GM10266 (cell line): Measurements from ENCODE around the gene SPINK9.
A peak's percentile ranks its signal among the peaks of the same experiment; 100 is the strongest.

Source experiments
- DNase-seq: peaks from one replicate; pipeline ENCODE4 v3.0.0; 2012; ENCODE audit errors: extremely low spot score
- TF ChIP-seq, protein P1 (sequence below): IDR thresholded peaks from 2 replicates; pipeline ENCODE4 v1.5.1; 2012; ENCODE audit warnings: mild to moderate bottlenecking, low read depth; ENCODE audit not compliant: control insufficient read depth, insufficient read depth; ENCODE audit errors: missing control alignments

SPINK9 gene

GRCh38 chr5:148372166-148372725 is 36.9 kb downstream of the SPINK9 start:
- TF ChIP-seq, protein P1, sequence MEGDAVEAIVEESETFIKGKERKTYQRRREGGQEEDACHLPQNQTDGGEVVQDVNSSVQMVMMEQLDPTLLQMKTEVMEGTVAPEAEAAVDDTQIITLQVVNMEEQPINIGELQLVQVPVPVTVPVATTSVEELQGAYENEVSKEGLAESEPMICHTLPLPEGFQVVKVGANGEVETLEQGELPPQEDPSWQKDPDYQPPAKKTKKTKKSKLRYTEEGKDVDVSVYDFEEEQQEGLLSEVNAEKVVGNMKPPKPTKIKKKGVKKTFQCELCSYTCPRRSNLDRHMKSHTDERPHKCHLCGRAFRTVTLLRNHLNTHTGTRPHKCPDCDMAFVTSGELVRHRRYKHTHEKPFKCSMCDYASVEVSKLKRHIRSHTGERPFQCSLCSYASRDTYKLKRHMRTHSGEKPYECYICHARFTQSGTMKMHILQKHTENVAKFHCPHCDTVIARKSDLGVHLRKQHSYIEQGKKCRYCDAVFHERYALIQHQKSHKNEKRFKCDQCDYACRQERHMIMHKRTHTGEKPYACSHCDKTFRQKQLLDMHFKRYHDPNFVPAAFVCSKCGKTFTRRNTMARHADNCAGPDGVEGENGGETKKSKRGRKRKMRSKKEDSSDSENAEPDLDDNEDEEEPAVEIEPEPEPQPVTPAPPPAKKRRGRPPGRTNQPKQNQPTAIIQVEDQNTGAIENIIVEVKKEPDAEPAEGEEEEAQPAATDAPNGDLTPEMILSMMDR, result no peak
- DNase-seq, result no peak

- TF ChIP-seq, protein P1, result no peak
- no peak for DNase-seq
Measured at GRCh38 chr5:148372893-148373292, 37.5 kb downstream of the SPINK9 start.

- DNase-seq, result peak; percentile 19
Measured at GRCh38 chr5:148374690-148375360, 39.5 kb downstream of the SPINK9 start.

DNA sequence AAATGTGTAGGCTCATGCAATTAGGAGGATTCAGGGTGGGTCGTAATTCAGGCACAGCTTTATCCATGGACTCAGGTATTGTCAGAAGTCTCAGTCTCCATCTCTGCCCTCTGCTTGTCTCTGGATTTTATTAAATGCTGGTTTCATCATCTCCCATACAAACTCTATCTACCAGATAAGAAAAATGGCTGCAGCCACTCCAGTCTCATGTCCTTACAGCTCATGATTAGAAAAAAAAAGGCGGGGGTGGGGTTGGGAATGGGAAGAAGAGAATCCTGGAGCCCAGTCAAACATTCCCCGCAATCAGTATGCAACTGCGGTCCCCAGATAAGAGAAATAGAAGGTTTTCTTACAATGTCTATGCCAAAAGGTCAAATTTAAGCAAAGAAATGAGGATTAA is 40.8 kb downstream of the SPINK9 start:
- DNase-seq, result no peak
- TF ChIP-seq, protein P1, result no peak

More at GRCh38 chr5:148374690-148375360, 39.5 kb downstream of the SPINK9 start:
- TF ChIP-seq, protein P1, result peak; percentile 63

DNA sequence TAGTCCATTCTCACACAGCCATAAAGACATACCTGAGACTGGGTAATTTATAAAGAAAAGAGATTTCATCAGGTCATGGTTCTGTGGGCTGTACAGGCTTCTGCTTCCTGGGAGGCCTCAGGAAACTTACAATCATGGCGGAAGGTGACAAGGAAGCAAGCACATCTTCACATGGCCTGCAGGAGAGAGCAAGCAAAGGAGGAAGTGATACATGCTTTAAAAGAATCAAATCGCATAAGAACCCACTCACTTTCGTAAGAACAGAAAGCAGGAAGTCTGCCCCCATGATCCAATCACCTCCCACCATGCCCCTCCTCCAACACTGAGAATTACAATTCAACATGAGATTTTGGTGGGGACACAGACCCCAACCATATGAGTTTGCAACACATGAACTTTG is 43.3 kb downstream of the SPINK9 start:
- TF ChIP-seq, protein P1, result no peak
- no peak for DNase-seq

DNA sequence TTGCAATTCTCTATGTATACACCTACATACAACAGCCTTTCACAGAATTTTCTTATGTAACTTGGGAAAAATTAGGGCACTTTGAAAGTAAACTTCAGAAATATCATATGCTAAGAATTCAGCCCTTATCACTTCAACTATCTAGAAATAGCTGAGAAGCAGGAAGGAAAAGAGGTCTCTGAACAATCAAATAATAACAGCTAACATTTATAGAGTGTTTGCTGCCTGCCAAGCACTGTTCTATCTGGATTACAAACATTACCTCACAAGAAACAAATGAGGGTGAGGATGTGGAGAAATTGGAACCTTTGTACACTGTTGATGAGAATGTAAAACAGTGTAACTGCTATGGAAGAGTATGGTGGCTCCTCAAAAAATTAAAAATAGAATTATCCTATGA is 44.0 kb downstream of the SPINK9 start:
- TF ChIP-seq, protein P1, result no peak

DNA sequence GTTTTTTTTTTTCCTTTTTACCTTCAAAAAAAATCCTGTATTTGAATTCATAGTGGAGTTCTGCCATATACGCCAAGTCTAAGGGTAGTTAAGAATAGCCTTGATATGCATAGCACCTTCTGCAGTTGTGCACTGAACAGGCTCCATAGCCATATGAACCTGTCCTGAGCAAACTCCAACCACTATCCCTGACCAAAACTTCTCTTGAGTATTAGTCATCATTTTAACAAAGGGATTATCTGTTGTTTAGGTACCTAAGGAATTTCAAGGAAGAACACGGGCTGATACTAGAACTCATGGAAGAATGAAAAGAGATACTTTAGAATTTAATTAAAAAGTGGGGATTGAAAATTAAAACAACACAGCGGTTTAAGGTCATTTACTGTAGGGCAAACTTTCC is 46.5 kb downstream of the SPINK9 start:
- TF ChIP-seq, protein P1, result no peak
- DNase-seq, result no peak

More for the DNA sequence above, 44.0 kb downstream of the SPINK9 start:
- no peak for DNase-seq
